Activated naive CD4-positive, alpha-beta T cell treated with anti-CD3 and anti-CD28 coated beads, Interleukin-2, amount 10 ng/mL, durations not matched to agents 7 days and 5 days (primary cell): Measurements from ENCODE around the gene ARHGEF4.

Source experiments
- CTCF ChIA-PET: fragments of 350-600 bp; sonication (Branson Sonifier 250); formaldehyde crosslinking; loops from one replicate; lab custom pipeline; 2021; ENCODE audit warnings: antibody characterized with exemption; lab: Charles Lee
- DNase-seq: peaks from one replicate; pipeline ENCODE4 v3.0.0-alpha.2; 2020
- H3K27ac Mint-ChIP-seq: one replicate; pipeline ENCODE4 v1.8.0; 2021; ENCODE audit warnings: mild to moderate bottlenecking, moderate library complexity, mixed read lengths
- H3K27me3 Mint-ChIP-seq: one replicate; pipeline ENCODE4 v1.8.0; 2021; ENCODE audit warnings: mild to moderate bottlenecking, mixed read lengths
- H3K36me3 Mint-ChIP-seq: one replicate; pipeline ENCODE4 v1.8.0; 2021; ENCODE audit warnings: mixed read lengths
- H3K4me1 Mint-ChIP-seq: one replicate; pipeline ENCODE4 v1.8.0; 2021; ENCODE audit warnings: mixed read lengths
- H3K4me3 Mint-ChIP-seq: one replicate; pipeline ENCODE4 v1.8.0; 2021; ENCODE audit warnings: mild to moderate bottlenecking, moderate library complexity, mixed read lengths
- H3K9me3 Mint-ChIP-seq: one replicate; pipeline ENCODE4 v1.8.0; 2021; ENCODE audit warnings: mixed read lengths

The ARHGEF4 gene

DNA sequence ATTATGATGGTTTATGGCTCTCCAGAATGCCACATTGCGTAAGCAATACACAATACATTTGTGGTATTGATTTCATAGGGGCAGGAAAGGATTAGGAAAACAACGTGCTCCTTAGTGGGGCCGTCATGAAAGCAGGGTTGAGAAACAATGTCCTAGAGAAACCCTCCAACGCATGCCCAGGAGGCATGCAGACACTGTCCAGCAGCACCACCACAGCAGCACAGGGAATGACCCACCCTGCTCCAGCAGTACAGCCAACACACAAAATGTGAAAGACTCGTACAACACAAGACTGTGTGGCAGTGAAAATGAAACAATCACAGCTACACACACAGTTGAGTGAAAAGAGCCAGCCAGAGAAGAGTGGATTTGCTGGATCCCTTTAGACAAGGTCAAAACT is 190.2 kb downstream of the ARHGEF4 start:
- Mint-ChIP-seq H3K27me3 (peaks cover 55% of the 10 kb centered on the region), H3K9me3 (no peaks in the 10 kb centered on the region), H3K4me1 (no peaks in the 10 kb centered on the region), H3K36me3 (no peaks in the 10 kb centered on the region), H3K4me3 (no peak overlapping the region), H3K27ac (no peak overlapping the region)
- CTCF ChIA-PET: no interaction called here
- DNase-seq: no peak

DNA sequence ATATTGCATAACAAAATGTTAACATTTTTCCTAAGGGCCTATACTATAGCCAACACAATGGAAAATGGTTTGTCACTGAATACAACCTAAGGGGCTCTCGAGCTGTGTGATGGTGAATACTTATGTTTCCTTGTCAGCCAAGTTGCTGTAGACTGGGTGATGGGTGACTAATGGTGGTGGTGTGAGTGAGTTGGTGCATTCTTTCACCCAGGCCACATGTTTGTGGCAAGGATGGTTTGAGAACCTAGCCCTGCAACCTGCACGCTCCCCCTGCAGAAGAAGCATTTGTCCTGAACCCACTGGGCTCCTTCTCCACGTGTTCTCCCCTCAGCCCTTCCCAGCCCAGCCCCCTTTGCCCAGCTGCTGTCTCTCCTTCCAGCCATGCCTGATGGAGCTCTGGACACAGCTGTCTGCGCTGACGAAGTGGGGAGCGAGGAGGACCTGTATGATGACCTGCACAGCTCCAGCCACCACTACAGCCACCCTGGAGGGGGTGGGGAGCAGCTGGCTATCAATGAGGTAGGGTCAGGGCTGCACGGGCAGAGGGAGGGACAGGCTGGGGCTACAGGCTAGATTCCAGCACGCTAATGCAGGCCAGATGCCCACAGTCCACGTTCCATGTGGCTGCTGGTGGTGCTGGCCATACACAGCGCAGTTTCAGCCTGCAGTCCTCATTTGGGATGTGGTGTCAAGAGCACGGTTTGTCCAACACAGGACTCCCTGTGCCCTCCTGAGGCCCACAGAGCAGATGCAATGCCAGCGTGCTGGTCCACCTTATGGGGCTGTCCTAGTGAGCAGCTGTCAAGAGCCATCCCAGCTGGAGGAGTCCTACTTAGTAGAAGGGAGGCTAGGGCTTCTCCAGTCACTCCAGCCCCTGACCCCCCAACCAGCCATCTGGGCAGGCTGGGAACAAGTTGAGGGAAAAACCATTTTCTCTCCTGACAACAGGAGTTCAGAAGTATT is 191.1 kb downstream of the ARHGEF4 start:
- Mint-ChIP-seq H3K4me3 (no peak overlapping the region), H3K36me3 (no peaks in the 10 kb centered on the region), H3K4me1 (no peaks in the 10 kb centered on the region), H3K9me3 (no peaks in the 10 kb centered on the region), H3K27me3 (peaks cover 63% of the 10 kb centered on the region), H3K27ac (no peak overlapping the region)
- CTCF ChIA-PET: no interaction called here
- no peak for DNase-seq

DNA sequence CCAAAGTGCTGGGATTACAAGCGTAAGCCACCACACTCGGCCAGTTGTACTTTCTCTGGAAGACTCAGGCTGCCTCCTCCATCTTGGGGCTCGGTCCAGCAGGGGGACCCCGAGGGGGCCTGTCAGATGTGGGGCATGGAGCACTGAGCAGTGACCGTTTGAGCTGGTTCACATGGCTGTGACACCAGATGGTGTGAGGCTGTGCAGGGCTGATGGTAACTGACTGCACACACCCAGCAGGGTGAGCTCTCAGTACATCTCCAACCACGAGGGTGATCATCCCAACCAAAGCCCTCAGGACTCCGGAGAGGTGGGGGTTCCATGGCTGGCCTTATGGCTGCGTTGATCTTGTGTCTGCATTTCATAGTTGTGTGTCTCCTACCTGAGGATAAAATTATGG is 193.1 kb downstream of the ARHGEF4 start:
- CTCF ChIA-PET: no interaction called here
- Mint-ChIP-seq H3K36me3 (no peaks in the 10 kb centered on the region), H3K27me3 (peaks cover 70% of the 10 kb centered on the region), H3K4me3 (no peak overlapping the region), H3K27ac (no peak overlapping the region), H3K9me3 (no peaks in the 10 kb centered on the region), H3K4me1 (no peaks in the 10 kb centered on the region)
- DNase-seq: no peak

DNA sequence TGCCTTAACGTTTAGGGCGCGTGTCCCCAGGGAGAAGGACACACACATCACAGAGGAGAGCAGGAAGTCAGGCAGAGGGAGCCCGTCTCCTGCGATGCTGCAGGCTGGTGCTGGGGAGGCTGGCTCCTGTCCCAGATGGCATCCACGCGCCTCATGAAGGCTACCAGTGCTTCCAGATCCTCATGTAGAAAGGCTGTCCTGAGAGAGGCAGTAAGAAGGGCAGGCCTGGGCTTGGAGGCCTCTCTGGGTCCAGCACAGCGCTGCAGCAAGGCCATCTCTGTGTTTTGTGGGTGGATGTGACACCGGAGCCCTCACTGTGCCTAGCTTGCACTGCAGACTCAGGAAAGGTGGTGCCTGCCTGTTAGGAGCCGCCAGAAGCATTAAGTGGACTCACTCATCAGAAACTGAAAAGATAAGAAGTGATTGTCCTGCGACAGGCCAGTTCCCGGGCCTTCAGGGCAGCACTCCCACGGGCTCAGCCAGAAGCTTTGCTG is 193.8 kb downstream of the ARHGEF4 start:
- no peaks in the 10 kb centered on the region for H3K36me3 Mint-ChIP-seq
- H3K27me3 Mint-ChIP-seq: peaks cover 69% of the 10 kb centered on the region
- H3K9me3 Mint-ChIP-seq: no peaks in the 10 kb centered on the region
- CTCF ChIA-PET: no interaction called here
- no peaks in the 10 kb centered on the region for H3K4me1 Mint-ChIP-seq
- no peak for DNase-seq
- H3K4me3 Mint-ChIP-seq: no peak overlapping the region
- no peak overlapping the region for H3K27ac Mint-ChIP-seq

DNA sequence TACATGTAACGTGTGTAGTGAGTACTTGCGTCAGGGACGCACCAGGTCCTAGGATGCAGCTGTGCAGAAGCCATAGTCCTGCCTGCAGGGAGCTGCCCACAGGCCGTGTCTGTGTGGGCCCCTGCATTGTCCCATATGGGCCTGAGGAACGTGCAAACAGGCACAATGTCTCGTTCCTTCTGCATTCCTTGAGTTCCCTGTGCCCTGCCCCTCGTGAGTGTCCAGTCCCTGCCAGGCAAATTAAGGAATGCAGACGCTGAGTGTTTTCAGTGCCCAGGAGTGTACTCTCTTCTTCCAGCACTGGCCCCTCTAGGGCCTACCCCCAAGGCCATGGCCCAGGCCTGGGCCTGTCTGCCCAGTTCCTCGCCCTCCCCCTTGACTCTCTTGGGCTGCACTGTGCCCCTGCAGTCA is 194.7 kb downstream of the ARHGEF4 start:
- CTCF ChIA-PET: no interaction called here
- Mint-ChIP-seq H3K27me3 (peaks cover 78% of the 10 kb centered on the region), H3K36me3 (no peaks in the 10 kb centered on the region), H3K4me3 (no peak overlapping the region), H3K9me3 (no peaks in the 10 kb centered on the region), H3K4me1 (no peaks in the 10 kb centered on the region), H3K27ac (no peak overlapping the region)
- no peak for DNase-seq

DNA sequence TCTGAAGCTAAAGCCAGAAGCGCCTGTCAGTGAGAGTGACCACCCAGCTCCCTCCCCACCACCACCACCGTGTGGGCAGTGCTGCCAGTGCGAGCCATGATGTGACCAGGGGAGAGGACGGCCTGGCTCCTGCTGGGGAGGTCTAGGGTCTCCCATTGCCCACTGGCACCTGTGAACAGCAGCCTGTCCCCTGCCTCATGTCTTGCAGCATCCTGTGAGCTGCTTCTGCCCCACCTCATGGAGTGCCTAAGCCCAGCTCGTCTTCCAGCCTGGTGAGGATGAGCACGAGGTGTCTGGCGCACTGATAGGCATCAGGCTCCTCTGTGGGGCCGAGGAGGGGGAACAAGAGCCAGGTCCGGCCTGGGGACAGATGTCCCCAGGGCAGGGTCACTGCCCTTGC is 195.2 kb downstream of the ARHGEF4 start:
- CTCF ChIA-PET: no interaction called here

DNA sequence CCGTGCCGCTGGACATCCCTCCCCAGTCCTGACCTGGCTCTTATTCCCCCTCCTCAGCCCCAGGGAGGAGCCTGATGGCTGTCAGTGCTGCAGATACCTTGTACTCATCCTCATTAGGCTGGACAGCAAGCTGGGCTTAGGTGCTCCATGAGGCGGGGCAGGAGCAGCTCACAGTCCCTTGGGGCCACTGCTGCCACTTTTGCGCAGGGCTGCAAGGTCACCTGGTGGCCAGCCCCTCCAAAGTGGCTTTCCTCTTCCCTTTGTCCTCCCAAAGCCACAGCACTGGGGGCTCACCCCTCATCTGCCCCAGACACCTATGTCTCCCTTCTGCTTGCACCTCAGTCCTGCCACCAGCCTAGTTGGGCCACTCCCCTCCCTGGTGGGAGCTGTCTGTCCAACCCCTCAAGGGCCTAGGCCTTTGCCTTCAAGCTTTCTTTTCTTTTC is 195.7 kb downstream of the ARHGEF4 start:
- H3K27ac Mint-ChIP-seq: no peak overlapping the region
- H3K4me3 Mint-ChIP-seq: no peak overlapping the region
- no peaks in the 10 kb centered on the region for H3K36me3 Mint-ChIP-seq
- CTCF ChIA-PET: no interaction called here
- DNase-seq: no peak
- H3K4me1 Mint-ChIP-seq: no peaks in the 10 kb centered on the region
- peaks cover 88% of the 10 kb centered on the region for H3K27me3 Mint-ChIP-seq
- H3K9me3 Mint-ChIP-seq: no peaks in the 10 kb centered on the region

More for the DNA sequence above, 195.2 kb downstream of the ARHGEF4 start:
- Mint-ChIP-seq H3K27me3 (peaks cover 82% of the 10 kb centered on the region), H3K9me3 (no peaks in the 10 kb centered on the region), H3K4me3 (no peak overlapping the region), H3K4me1 (no peaks in the 10 kb centered on the region), H3K27ac (no peak overlapping the region), H3K36me3 (no peaks in the 10 kb centered on the region)
- no peak for DNase-seq

DNA sequence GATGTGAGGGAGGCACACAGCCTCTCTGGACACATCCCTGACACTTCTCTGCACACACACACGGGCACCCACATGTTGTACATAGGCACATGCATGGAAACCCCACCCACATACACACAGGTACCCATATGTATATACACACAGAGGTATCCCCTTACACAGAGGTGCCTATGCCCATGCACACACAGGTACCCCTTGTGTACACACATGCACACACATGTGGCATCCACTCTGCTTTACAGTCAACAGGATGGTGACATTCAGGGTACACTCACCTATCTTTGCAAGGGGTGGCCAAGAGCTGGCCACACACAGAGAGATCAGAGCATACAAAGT is 197.0 kb downstream of the ARHGEF4 start:
- H3K4me1 Mint-ChIP-seq: peaks cover 2% of the 10 kb centered on the region
- no peaks in the 10 kb centered on the region for H3K36me3 Mint-ChIP-seq
- CTCF ChIA-PET: no interaction called here
- no peak overlapping the region for H3K4me3 Mint-ChIP-seq
- no peak overlapping the region for H3K27ac Mint-ChIP-seq
- H3K27me3 Mint-ChIP-seq: peaks cover 88% of the 10 kb centered on the region
- H3K9me3 Mint-ChIP-seq: no peaks in the 10 kb centered on the region
- no peak for DNase-seq

DNA sequence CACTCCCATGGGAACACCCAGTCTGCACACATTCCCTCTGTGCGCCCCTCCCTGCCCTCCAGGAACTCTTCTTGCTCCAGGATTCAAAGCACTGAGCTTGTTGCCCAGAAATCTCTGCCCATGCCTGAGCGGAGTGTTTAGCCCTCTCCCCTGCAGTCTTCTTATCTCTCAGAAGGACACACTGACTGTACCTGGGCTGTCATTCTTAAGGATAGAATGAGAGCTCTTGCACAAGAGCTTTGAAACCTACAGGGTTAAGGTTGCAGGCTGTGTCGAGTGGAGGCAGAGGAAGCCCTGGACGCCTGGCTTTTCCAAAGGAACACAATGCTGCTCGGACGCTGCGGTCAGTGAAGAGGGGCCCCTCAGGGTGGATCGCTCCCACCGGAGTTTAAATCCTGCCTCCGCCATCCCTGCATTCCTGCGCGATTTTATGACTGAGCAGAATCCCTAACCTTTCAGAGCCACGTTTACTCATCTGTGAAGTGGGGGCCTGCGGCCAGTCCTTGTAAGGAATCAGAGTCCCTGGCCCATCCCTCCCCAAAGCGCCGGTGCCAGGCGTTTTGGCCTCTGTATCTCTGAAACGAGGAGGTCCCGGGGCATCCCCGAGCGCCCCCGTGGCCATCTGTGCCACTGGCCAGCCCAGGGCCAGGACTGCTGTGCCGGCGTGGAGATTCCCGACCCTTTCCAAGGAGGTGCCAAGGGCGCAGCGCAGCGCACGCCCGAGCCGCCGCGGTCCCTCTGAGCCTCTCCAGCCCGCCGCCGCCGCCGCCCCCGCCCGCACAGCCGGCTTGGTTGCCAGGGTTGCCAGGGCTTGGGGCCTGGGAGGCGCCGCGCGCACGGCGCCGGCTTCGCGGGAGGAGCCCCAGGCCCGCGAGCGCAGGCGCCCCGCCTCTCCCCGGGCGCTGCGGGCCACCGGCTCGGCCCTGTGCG is 197.7 kb downstream of the ARHGEF4 start:
- no peaks in the 10 kb centered on the region for H3K36me3 Mint-ChIP-seq
- peak overlapping the region; percentile 33 for H3K4me3 Mint-ChIP-seq
- H3K27me3 Mint-ChIP-seq: peaks cover 93% of the 10 kb centered on the region
- DNase-seq: peak; percentile 43
- H3K4me1 Mint-ChIP-seq: peaks cover 6% of the 10 kb centered on the region
- no peaks in the 10 kb centered on the region for H3K9me3 Mint-ChIP-seq
- CTCF ChIA-PET: no interaction called here
- no peak overlapping the region for H3K27ac Mint-ChIP-seq

DNA sequence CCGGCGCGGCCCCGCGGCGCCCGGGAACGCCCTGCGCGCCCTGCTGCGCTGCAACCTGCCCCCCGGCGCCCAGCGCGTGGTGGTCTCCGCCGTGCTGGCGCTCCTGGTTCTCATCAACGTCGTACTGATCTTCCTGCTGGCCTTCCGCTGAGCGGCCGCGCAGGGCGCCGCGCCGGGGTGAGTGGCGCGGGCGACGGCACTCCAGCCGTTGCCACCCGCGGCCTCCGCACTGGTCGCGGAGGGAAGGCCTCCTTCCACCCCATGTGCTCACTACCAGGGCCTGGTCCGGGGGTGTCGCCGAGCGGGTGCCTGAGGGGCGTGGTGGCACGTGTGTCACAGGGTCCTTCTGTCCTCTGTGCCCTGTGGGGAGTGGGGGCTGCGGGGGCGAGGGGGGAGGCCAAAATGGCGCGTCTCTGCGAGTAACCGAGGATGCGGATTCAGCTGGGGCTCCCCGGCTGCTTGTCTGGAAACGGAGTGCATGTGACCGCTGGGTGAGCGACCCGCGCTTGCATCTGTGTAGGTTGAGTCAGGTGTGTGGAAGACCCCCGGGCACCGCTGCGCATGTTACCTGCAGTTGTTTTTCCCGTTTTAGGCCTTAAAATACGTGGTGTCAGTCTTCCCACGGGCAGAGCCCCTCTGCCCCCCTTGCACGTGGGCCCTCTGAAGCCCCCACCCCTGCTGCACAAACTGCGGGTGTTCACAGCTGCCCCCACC is 198.6 kb downstream of the ARHGEF4 start:
- Mint-ChIP-seq H3K27me3 (peaks cover 95% of the 10 kb centered on the region), H3K4me1 (peaks cover 11% of the 10 kb centered on the region), H3K27ac (no peak overlapping the region), H3K9me3 (no peaks in the 10 kb centered on the region), H3K36me3 (no peaks in the 10 kb centered on the region), H3K4me3 (peak overlapping the region; percentile 21)
- DNase-seq: no peak
- CTCF ChIA-PET: no interaction called here

DNA sequence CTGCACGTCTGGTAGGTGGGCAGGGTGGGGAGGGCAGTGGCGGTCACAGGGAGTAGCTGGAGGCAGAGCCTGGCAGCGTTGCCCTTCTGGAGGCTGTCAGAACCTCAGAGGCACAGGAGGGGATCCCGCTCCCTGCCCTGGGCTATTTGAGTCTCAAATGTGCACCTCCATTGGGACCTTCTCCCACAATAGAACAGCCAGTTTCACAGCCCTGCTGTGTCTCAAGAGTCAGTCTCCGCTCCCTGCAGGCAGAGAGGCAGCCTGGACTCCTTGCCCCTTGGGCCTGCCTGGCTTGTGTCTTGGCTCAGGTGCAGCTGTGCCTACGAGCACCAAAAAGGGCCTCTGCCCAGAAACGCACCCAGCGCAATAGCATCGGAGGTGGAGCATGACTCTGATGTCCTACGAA is 199.1 kb downstream of the ARHGEF4 start:
- peaks cover 93% of the 10 kb centered on the region for H3K27me3 Mint-ChIP-seq
- DNase-seq: no peak
- H3K27ac Mint-ChIP-seq: no peak overlapping the region
- no peak overlapping the region for H3K4me3 Mint-ChIP-seq
- H3K36me3 Mint-ChIP-seq: no peaks in the 10 kb centered on the region
- H3K9me3 Mint-ChIP-seq: no peaks in the 10 kb centered on the region
- peaks cover 17% of the 10 kb centered on the region for H3K4me1 Mint-ChIP-seq
- CTCF ChIA-PET: no interaction called here

DNA sequence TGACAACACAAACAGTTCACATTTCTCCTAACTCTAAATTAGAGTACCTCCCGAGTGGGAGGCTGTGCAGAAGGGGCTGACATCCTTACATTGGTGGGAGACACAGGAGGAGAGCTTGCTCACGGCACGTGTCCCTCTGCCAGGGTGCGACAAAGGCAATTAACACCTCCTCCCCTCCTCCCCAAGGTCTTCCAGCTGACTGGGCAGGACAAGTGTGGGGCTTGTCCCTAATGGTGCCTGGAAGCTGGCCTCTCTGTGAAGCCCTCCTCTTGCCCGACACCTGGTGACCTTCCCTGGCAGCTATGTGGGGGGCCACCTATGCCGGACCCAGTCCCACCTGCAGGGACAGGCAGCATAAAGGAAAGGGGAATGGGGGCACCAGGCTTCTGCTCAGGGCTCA is 199.6 kb downstream of the ARHGEF4 start:
- CTCF ChIA-PET: no interaction called here
- Mint-ChIP-seq H3K36me3 (peaks cover 3% of the 10 kb centered on the region), H3K27me3 (peaks cover 97% of the 10 kb centered on the region), H3K27ac (no peak overlapping the region), H3K4me1 (peaks cover 21% of the 10 kb centered on the region), H3K9me3 (no peaks in the 10 kb centered on the region), H3K4me3 (no peak overlapping the region)
- no peak for DNase-seq

DNA sequence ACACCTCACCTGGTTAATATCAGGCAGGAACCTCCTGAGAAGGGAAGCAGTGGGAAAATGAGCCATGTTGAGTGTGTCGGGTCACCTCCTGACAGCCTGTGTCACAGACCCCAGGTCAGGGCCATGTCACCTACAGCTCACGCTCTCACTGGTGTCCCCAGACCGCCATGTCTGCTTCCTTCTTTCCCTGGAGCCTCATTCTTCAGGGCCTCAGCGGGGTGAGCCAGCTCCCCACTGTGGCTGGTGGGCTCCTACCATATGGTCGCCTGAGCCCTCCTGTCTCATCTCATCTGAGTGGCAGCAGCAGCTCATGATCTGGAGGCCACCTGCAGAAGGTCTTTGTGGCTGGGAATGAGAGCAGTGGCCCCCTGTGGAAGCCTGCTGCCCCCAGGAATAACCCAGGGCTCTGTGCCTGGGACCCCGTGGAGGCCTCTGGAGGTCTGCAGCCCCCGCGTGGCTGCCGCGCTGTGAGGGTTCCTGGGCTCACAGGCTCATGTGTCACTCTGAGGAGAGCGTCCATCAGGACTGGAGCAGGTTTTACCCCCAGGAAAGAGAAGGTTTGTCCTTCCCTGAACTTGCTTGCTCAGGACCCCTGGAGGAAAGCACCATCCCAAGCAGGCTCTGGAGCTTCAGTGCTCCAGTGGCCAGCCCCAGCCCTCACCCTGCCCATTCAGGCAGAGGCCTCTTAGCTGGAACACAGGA is 200.1 kb downstream of the ARHGEF4 start:
- Mint-ChIP-seq H3K4me1 (peaks cover 27% of the 10 kb centered on the region), H3K9me3 (no peaks in the 10 kb centered on the region), H3K36me3 (peaks cover 3% of the 10 kb centered on the region), H3K27ac (no peak overlapping the region), H3K27me3 (peaks cover 91% of the 10 kb centered on the region), H3K4me3 (no peak overlapping the region)
- CTCF ChIA-PET: interaction anchor here (0.7 kb wide), 1 partner anchor 456 kb away, joined by 3 read pairs; no protein-coding TSS in a partner anchor
- DNase-seq: no peak
